GM06990 (cell line): ENCODE results near the gene UST.
"Not testable (repeated sequence)": the region's sequence is repeated elsewhere in the genome, so short reads cannot be mapped to it uniquely, and the experiment has no call there.

Experiments
- DNase-seq: peaks from one replicate; pipeline ENCODE4 v3.0.0-alpha.2; 2011; ENCODE audit not compliant: insufficient read length; ENCODE audit errors: extremely low read depth
- H3K27me3 ChIP-seq: replicated peaks from 2 replicates; pipeline ENCODE4 v1.6.0; 2011; ENCODE audit warnings: low read length; ENCODE audit not compliant: control insufficient read depth, insufficient read depth
- H3K36me3 ChIP-seq: 2 replicates; pipeline ENCODE4 v1.5.1; 2011; ENCODE audit warnings: low read length; ENCODE audit not compliant: control insufficient read depth, insufficient read depth
- H3K4me3 ChIP-seq: replicated peaks from 2 replicates; pipeline ENCODE4 v1.5.1; 2011; ENCODE audit warnings: low read depth, mild to moderate bottlenecking, control low read depth, low read length
- CTCF ChIP-seq: IDR thresholded peaks from 2 replicates; pipeline ENCODE4 v1.5.1; 2011; ENCODE audit warnings: low read length, control low read depth, mild to moderate bottlenecking, inconsistent platforms; ENCODE audit not compliant: insufficient read depth, poor library complexity, severe bottlenecking

UST gene

GRCh38 chr6:148857798-148858390 lies 111.1 kb downstream of the UST start:
- TF ChIP-seq CTCF, result no peak
- no peak overlapping the region for H3K4me3 ChIP-seq
- H3K36me3 ChIP-seq, result no peaks in the 10 kb centered on the region
- H3K27me3 ChIP-seq, result no peaks in the 10 kb centered on the region
- DNase-seq, result no peak

GRCh38 chr6:148864132-148864531 lies 117.3 kb downstream of the UST start:
- H3K36me3 ChIP-seq, DNase-seq, H3K27me3 ChIP-seq, H3K4me3 ChIP-seq: not testable (repeated sequence)

GRCh38 chr6:148864941-148865340 lies 118.1 kb downstream of the UST start:
- DNase-seq, result no peak
- H3K4me3 ChIP-seq, result no peak overlapping the region
- no peak for TF ChIP-seq CTCF
- no peaks in the 10 kb centered on the region for H3K27me3 ChIP-seq
- H3K36me3 ChIP-seq, result no peaks in the 10 kb centered on the region

GRCh38 chr6:148866657-148867268 lies 119.9 kb downstream of the UST start:
- DNase-seq, result no peak
- no peaks in the 10 kb centered on the region for H3K36me3 ChIP-seq

GRCh38 chr6:148867862-148868261 lies 121.0 kb downstream of the UST start:
- Histone ChIP-seq H3K27me3 (no peaks in the 10 kb centered on the region), H3K36me3 (no peaks in the 10 kb centered on the region), H3K4me3 (no peak overlapping the region)
- no peak for DNase-seq
- no peak for TF ChIP-seq CTCF

More at GRCh38 chr6:148866657-148867268, 119.9 kb downstream of the UST start:
- no peak for TF ChIP-seq CTCF
- no peak overlapping the region for H3K4me3 ChIP-seq
- H3K27me3 ChIP-seq, result no peaks in the 10 kb centered on the region

- no peaks in the 10 kb centered on the region for H3K27me3 ChIP-seq
- no peak for DNase-seq
- H3K4me3 ChIP-seq, result no peak overlapping the region
- no peaks in the 10 kb centered on the region for H3K36me3 ChIP-seq
- TF ChIP-seq CTCF, result no peak
Observed at GRCh38 chr6:148868314-148868713, 121.5 kb downstream of the UST start.
